Activated CD8-positive, alpha-beta memory T cell treated with anti-CD3 and anti-CD28 coated beads for 36 hours (primary cell): ENCODE results near the gene EGFLAM. TPM values are rescaled to one million over a fixed set of nuclear protein-coding genes. Genes with fewer than 3 reads are reported as not detected.
"Not testable (repeated sequence)": the region's sequence is repeated elsewhere in the genome, so short reads cannot be mapped to it uniquely, and the experiment has no call there.

ENCODE experiments used
- CTCF ChIA-PET: fragments of 350-600 bp; sonication (Branson Sonifier 250); formaldehyde crosslinking; loops from one replicate; lab custom pipeline; 2021; ENCODE audit warnings: antibody characterized with exemption; lab: Charles Lee
- POLR2A ChIA-PET: fragments of 350-600 bp; sonication (Branson Sonifier 250); formaldehyde crosslinking; loops from one replicate; lab custom pipeline; 2021; ENCODE audit warnings: antibody characterized with exemption; lab: Charles Lee
- total RNA-seq, 2 experiments: library from RNA; stranded (reverse); gene quantifications; one replicate each; pipeline ENCODE4 v1.2.3, GENCODE V29; 2021

The EGFLAM gene
- total RNA-seq, 2 experiments from 2014 or later: not detected

DNA sequence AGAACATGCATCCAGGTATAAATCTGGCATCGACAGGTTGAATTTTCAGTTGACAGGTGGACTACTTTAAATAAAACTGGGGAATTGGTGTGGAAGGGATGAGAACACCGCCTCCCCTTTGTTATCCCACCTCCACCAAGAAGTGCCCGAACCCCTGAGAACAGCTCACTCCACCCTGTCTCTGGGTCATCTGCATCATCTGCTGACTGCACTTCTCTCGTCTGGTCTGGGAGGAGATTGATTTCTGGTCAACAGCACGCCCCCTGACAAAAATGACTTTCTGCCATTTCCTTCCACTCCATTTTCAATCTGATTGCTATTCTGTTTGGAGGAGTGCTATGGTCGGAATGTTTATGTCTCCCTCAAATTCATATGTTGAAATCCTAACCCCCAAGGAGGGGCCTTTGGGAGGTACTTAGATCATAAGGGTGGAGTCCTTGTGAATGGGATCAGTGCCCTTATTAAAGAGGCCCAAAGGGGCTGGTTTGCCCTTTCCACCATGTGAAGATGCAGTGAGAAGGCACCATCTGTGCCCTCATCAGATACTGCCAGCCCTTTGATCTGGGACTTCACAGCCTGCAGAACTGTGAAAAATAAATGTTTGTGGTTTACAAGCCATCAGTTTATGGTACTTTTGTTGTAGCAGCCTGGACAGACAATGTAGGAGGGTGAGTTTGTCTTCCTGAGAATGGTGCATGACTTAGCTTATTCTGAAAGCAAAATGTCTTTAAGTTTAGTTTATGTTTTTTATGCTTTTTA, 145.7 kb downstream of the EGFLAM start:
- ChIA-PET POLR2A (no interaction called here), CTCF (no interaction called here)

DNA sequence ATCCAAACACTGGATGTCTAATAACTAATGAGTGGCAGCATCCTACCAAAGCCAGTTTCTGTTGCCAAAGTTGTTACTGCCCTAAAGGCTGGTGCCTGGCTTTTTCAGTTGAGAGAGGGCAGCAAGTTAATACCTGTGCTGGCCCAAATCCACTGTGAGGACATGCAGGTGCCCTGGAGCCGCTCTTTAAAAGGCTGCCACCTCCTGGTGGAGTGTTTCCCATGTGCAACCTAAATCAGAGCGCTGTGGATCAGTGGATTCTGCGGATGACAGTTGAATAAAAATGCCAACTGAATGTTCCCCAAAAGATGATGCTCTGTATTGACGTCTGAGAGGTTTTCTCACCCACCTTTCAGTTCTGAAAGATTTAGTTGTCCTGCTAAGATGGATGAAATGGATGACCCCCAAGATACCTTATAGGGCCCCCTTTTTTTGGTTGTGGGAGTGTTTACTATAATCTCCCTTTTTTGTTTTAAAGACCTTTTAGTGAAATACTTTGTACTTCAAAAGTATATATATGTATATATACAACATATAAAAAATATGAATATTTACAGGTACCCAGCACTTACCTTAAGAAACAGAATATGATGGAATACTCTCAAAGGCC, 146.4 kb downstream of the EGFLAM start:
- POLR2A ChIA-PET: no interaction called here
- CTCF ChIA-PET: no interaction called here

DNA sequence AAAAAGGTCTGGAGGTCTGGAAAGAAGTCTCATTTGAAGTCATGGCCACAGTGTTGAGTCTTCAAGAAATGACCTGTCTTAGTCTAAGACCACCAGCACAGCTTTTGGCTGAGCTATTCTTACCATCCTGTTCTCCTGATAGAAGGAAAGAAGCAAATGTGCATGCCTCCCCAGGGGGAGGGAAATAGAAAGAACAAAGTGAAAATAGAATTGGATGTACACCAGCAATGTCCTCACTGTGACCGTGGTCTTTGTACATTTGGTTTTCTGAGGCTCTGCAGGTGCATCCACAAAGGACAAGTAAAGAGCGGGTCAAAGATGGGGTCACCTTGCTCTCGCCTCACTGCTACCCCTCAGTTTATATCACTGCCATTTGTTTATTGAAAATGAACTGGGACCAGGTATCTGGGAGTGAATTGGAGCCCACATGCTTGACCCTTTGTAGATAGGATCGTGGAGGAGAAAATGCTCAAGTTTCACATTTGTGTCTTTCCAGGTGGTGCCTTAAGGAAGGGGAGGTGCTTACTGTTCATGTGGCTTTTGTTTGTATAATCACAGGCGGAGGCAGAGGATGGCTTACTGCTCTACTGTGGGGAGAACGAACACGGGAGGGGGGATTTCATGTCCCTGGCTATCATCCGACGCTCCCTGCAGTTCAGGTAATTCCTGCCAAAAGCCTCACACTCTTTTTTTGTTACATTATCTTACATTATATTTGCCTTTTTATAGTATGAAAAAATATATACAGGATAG, 150.3 kb downstream of the EGFLAM start:
- ChIA-PET CTCF (no interaction called here), POLR2A (no interaction called here)

DNA sequence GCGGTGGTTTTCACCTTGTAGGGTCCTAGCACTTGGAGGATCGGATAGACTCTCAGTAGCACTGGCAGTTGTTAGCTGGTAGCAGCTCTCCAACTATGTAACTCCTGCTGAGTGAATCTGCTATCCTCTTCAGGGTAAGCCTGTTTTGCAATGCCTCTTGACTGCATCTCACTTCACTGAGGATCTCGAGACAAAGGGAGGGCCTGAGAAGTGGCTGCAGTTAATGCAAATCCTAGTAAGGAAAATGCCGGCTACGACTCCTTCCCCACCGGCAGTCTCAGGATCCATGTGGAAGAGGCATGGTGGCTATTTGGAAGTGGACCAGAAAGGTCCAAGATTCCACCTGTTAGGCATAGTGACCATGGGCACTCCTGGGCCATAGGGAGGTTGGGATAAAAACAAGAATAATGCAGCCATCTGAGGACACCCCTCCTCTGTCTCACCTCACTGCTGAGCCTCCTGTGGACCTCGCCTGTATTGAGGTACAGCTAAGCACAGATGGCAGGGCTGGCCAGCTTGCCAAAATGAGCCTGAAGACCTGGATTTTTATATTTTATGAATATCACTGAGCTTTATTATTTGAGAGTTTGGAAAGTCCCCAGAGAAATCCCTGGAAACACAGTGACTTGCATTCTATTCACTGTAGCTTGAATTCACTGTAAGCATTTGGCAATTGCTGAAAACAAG, 152.1 kb downstream of the EGFLAM start:
- POLR2A ChIA-PET: no interaction called here
- CTCF ChIA-PET: no interaction called here

DNA sequence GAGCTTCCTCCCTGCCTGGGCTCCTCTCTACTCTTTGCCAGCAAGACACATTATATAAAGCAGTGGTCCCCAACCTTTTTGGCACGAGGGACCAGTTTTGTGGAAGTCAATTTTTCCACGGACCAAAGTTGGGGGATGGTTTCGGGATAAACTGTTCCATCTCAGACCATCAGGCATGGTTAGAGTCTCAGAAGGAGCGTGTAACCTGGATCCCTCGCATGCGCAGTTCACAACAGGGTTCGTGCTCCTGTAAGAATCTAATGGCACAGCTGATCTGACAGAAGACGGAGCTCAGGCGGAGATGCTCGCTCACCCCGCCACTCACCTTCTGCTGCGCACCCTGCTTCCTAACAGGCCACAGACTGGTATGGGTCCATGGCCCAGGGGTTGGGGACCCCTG, 155.3 kb downstream of the EGFLAM start:
- ChIA-PET POLR2A (no interaction called here), CTCF (interaction anchor here (0.5 kb wide), 1 partner anchor 17 kb away, joined by 3 read pairs; no protein-coding TSS in a partner anchor)

DNA sequence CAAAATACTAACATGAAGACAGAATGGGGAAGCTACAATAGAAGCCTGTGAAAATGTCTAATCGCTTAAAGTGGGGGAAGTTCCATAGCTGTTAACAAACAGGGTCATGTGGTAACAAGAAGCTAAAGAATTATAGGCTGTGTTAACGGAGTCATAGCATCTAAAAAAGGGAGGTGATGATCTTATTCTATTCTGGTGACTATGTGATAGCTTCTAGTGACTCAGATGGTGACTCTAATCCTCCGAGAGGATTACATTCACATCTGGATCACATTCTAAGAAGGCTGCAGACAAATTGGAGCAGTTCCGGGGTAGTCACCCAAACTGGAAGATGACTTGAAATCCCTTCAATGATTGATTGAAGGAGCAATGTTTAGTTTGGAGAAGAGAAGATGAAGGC, 156.0 kb downstream of the EGFLAM start:
- ChIA-PET CTCF (interaction anchor here (0.5 kb wide), 1 partner anchor 16 kb away, joined by 3 read pairs; no protein-coding TSS in a partner anchor), POLR2A (interaction anchor here (0.6 kb wide), 1 partner anchor 9 kb away, joined by 3 read pairs; no protein-coding TSS in a partner anchor)

DNA sequence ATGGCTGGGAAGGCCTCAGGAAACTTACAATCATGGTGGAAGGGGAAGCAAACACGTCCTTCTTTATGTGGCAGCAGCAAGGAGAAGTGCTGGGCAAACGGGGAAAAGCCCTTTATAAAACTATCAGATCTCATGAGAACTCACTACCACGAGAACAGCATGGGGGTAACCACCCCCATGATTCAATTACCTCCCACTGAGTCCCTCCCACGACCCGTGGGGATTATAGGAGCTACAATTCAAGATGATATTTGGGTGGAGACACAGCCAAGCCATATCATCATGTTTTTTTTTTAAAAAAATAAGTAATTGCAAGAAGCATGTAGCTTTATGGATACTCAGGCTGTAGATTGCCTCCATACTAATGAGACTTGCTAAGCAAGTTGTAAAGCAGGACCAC, 157.4 kb downstream of the EGFLAM start:
- CTCF ChIA-PET: not testable (repeated sequence)

DNA sequence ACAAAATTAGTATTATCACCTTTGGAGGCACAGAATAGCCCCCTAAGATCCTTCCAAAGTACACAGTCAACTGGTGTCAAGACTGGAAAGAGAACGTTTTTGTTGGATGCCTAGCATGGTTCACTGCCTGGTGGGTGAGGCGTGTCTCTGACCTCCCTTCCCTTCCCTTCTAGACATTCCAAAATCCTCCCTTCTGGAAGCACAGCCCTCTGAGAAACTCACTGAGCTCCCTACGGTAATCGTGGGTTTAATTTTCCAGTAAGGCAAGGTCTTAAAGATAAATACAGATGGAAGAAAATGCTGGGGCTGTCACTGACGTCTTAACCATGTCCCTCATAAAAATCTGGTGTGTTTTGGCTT, 159.3 kb downstream of the EGFLAM start:
- ChIA-PET CTCF (no interaction called here), POLR2A (no interaction called here)

More for the DNA sequence above, 157.4 kb downstream of the EGFLAM start:
- POLR2A ChIA-PET: not testable (repeated sequence)

DNA sequence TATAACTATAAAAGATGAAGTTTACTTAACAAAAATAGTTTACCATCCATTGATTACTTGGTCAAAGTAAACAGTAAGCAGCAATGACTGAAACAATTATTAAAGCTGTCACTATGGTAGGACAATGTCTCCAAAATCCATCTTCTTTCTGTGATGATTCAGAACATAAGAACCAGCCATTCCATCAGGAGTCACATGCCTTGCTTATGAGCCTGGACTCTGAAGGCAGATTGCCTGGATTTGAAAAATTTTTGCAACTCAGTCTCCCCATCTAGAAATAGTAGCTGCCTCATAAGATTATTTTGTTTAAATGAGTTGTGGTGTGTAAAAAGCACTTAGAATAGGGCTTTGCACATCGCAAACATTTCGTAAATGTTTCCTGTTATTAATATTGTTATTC, 161.9 kb downstream of the EGFLAM start:
- POLR2A ChIA-PET: no interaction called here

DNA sequence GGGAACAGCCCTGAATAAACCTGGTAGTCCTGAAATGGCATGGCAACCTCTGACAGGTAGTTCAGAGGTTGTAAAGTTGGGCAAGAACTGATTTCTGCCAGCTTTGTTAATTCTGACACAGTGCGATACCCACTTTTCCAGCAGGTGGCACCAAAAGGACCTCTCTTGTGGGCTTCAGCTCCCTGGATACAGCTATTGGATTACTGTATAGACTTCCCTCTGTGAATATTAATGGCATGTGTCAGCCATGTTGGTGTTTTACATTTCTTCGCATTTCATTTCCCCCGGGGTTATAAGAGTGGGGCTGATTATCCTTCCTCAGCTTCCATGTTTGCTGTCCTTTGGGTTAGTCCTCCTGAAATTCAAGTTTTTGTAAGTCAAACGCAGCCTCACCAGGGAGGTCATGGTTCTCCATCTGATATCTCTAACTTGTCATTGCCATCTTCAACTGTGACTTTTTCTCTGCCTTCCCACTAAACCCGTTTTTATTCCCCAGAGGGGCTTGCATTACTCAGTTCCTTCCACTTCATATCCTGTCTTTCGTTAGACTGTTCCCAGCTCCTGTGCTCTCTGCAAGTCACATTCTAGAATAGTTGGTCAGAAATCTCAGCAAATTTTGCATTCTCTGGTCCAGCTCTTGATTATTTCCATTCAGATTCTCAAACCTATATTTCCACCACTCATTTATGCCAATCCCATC, 162.5 kb downstream of the EGFLAM start:
- ChIA-PET CTCF (interaction anchor here (1.3 to 1.9 kb wide), 5 partner anchors 9 to 389 kb away, joined by 3 to 7 read pairs (median 5); no protein-coding TSS in a partner anchor), POLR2A (no interaction called here)

More for the DNA sequence above, 161.9 kb downstream of the EGFLAM start:
- CTCF ChIA-PET: interaction anchor here (1.3 to 1.9 kb wide), 5 partner anchors 9 to 389 kb away, joined by 3 to 7 read pairs (median 5); no protein-coding TSS in a partner anchor

DNA sequence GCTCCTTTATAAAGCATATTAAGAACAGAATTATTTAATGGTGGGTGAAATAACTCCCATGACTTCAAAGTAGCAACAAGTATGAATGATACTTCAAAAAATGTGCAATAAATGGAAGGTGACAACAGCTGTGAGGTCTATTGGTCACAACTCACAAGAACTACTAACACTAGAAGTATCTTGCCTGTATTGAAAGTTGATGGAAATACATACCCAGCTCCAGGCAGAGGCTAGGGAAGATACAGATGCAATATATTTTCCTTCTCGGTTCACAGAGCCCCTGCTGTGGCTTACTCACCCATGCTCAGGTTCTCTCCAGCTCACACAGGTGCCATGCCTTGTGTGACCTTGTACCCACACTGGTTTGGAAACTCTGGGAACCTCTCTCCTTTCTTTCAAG, 164.3 kb downstream of the EGFLAM start:
- CTCF ChIA-PET: no interaction called here
- POLR2A ChIA-PET: no interaction called here

DNA sequence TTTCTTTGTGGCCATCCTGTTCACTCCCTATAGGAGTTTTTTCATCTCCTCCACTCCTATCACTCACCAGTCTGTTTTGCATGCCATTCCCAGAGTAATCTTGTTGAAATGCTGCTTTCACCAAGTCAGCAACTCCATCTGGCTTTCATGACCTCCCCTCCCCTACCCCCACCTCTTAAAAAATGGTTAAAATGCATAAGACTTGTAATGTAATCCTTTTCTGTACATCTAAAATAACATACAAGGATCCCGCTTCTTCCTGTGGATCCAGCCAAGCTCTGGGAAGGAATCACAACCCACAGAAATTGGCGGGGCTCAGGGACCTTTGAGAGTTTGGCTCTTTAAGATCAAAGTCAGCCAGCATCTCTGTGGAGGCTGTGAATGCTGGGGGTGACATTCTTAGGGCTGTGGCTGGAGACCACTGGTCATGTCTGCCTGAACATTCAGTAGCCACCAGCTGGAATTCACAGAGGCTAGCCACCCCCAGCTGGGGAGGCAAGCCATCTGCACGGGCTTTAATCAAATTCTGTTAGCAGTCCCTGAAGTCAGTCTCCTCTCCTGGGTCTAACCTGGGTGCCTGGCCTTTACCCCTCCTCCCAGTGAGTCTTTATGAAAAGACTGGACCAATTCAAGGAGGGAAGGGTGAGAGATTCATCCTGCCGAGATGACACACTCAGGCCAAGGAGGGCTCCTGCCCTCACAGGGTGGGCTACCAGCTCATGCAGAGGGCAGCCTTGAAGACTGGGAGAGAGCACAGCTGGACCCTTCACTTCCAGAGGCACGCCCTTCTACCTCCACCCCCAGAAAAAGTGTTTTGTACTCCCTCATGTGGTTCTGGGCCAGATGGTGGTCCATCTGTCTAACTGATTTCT, 165.2 kb downstream of the EGFLAM start:
- POLR2A ChIA-PET: no interaction called here
- CTCF ChIA-PET: no interaction called here

DNA sequence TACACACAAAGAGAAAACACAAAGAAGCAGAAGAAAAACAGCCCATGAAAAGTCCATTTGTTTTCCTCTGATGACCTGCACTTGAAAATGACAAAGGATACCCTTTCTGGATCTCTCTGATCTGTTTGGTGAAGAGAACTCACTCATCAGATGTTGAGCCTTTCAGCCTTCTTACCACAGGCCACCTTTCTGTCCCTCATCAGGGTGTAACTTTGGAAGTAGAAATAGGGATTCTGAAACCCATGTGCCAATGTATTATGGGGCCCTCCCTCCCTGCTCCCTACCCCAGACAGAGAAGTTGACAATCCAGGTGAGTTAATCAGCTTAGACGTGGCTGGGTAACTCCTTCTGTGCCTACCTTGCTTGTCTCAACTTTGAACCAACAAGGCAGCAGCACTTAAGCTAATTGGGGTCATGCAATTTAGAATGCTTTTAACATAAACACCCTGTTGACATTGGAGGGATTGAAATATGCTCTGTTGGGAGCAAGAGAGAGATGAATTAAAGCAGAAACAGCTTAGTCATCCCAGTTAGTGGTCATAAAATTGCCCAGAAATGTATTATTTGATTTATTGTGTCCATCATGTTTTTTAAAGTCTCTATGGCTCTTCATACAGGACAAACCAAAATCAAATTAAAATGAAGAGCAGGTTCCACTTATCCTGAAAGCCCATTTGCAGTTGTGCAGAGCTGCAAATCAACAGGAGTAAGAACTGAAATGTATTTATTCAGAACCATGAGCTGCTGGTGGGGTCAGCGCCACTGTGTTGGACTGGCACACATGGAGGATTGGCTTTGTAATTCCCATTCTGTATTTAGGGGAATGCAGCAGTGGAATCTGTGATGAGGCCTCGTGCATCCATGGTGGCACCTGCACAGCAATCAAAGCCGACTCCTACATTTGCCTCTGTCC, 166.0 kb downstream of the EGFLAM start:
- POLR2A ChIA-PET: no interaction called here

DNA sequence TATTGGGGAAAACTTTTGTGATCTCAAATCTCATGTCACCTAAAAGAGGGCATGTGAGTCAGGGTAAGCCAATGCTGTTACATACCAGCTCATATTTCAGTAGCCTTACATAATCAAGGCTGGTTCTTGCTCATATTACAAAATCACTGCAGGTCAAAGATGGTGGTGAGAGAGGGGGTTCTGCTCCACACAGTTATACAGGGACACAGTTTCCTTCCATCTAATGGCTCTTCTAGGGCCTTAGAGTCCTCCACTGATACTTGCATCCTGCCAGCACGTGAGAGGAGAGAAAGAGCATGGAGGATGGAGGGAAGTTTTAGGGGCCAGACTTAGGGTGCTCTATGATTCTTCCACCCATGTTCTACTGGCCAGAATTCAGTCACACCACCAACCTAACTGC, 168.1 kb downstream of the EGFLAM start:
- ChIA-PET POLR2A (no interaction called here), CTCF (no interaction called here)

More for the DNA sequence above, 166.0 kb downstream of the EGFLAM start:
- CTCF ChIA-PET: no interaction called here

DNA sequence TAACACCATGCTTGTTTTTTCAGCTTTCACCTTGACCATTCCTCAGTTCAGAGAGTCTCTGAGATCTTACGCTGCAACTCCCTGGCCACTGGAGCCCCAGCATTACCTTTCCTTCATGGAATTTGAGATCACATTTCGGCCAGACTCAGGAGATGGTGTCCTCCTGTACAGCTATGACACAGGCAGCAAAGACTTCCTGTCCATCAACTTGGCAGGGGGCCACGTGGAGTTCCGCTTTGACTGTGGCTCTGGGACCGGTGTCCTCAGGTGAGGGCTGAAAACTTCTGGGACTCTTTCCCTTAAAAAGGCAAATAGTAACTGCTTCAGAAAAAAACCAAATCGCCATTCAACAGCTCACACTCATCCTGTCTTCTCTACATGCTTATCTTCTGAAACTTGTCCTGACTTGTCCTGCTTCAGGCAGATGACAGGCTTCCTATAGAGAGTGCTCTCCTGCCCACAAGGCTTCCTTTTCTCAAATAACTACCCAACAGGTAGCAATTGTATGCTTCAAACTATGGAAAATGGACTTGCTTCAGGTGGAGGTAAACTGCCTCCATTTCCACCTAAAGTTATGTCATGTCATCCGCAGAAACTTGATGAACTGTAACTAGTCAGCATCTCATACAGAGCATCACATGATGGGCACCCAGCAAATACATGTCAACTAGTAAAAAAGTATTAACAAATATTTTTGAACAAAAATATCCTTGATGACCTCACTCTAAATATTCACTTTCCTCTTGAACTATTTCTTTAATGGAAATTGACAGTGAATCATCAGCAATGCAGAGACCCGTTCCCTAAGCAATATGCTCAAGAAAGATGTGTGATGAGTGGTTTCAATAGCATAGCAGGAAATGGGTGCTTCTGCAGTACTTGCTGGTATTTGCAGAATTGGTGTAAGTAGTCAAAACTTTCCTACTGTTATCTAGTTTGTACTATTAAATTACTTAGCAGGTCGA, 168.9 kb downstream of the EGFLAM start:
- POLR2A ChIA-PET: no interaction called here
- CTCF ChIA-PET: no interaction called here
